ENCODE measurements around the gene PLAAT5. TPM values are rescaled to one million over a fixed set of nuclear protein-coding genes. Genes with fewer than 3 reads are reported as not detected.
"Not testable (repeated sequence)": the region's sequence is repeated elsewhere in the genome, so short reads cannot be mapped to it uniquely, and the experiment has no call there.

PLAAT5 gene
- total and polyA plus RNA-seq, 2 of the 8 experiments (the other 6 are each of a cell fraction or from before 2014, with no cell fraction given) = 16.0 to 18.7 TPM

- Histone ChIP-seq H3K27ac (ENCODE audit: low read depth, low read length) (peak overlapping the region; percentile 89; the same call in 1 of the 2 replicates), H3K18ac (ENCODE audit: extremely low read depth, low read length) (peak overlapping the region; percentile 97; the same call in 1 of the 2 replicates), H3K4me1 (replicated peaks in 1 of 4; ENCODE audit: control insufficient read depth in 3 of 4, insufficient read depth in 4 of 4, low read length in 3 of 4) (peaks cover 16 to 31% (median 30%) of the 10 kb centered on the region in 4 experiments; a peak in 6 of 7 replicates), H2BK120ac (replicated peaks; ENCODE audit: low read depth, low read length) (peak overlapping the region; percentile 99), H2BK5ac (ENCODE audit: low read depth, low read length) (peak overlapping the region; percentile 58), H2BK12ac (ENCODE audit: low read depth, low read length) (peak overlapping the region; percentile 97; the same call in 1 of the 2 replicates), H4K5ac (ENCODE audit: insufficient read length, low read depth, low read length) (peak overlapping the region; percentile 63), H3K4me2 (ENCODE audit: insufficient read depth in 1 of 2, low read depth in 2 of 2, low read length in 2 of 2) (peak overlapping the region; percentile 54 to 56), H3K4me3 (ENCODE audit: extremely low read depth in 1 of 4, insufficient read depth in 2 of 4, low read depth in 3 of 4, low read length in 4 of 4) (peak overlapping the region in 2 of 4 experiments; percentile 22 to 41; a peak in 3 of 8 replicates)
- not testable (repeated sequence) for FAIRE-seq; H3K14ac ChIP-seq (ENCODE audit: insufficient read length); H3K23me2 ChIP-seq (ENCODE audit: low read depth, low read length); H3K36me3 ChIP-seq (ENCODE audit: control insufficient read depth in 2 of 4, insufficient read depth in 4 of 4, low read length in 3 of 4); H3K27me3 ChIP-seq (replicated peaks in 1 of 4; ENCODE audit: control insufficient read depth in 3 of 4, extremely low read depth in 1 of 4, insufficient read depth in 3 of 4, low read length in 3 of 4); H3K23ac ChIP-seq (ENCODE audit: insufficient read length); H3K56ac ChIP-seq (replicated peaks; ENCODE audit: insufficient read length, low read depth, low read length); H2BK15ac ChIP-seq (ENCODE audit: low read length); H3K9me3 ChIP-seq (ENCODE audit: insufficient read depth in 2 of 2, low read depth in 1 of 2, low read length in 1 of 2); H3K79me1 ChIP-seq (ENCODE audit: low read depth, low read length); H3K79me2 ChIP-seq (ENCODE audit: control insufficient read depth in 1 of 2, insufficient read depth in 2 of 2, low read length in 2 of 2); H4K20me1 ChIP-seq (replicated peaks in 1 of 2; ENCODE audit: control insufficient read depth in 1 of 2, insufficient read depth in 2 of 2, low read length in 2 of 2); H2BK20ac ChIP-seq (ENCODE audit: low read length); H4K91ac ChIP-seq (replicated peaks; ENCODE audit: insufficient read length, low read length); H2AFZ ChIP-seq (ENCODE audit: low read length); H2AK5ac ChIP-seq (ENCODE audit: low read depth, low read length); H4K8ac ChIP-seq (ENCODE audit: extremely low read depth, insufficient read depth, low read length); DNase-seq (ENCODE audit: low read depth in 1 of 2, low spot score in 2 of 2); H3K9ac ChIP-seq (replicated peaks in 1 of 4; ENCODE audit: extremely low read depth in 1 of 4, low read depth in 3 of 4, low read length in 3 of 4); H3K4ac ChIP-seq (replicated peaks; ENCODE audit: insufficient read length, low read depth, low read length)
- POLR2A ChIA-PET (ENCODE audit: partially characterized antibody) = interaction anchor here (0.6 to 2.2 kb wide), 14 partner anchors 8 to 688 kb away, joined by 3 to 17 read pairs (median 4); partner anchors contain the start of genes LGALS12 and PLAAT5
- CTCF ChIA-PET (ENCODE audit: partially characterized antibody) = interaction anchor here (0.6 to 1.8 kb wide), 3 partner anchors 18 to 110 kb away, joined by 3 to 10 read pairs (median 4); no protein-coding TSS in a partner anchor
- 11% methylated on average over 6 of the region's 6 CpGs; no CpG with 5 or more reads in 1 of the 2 experiments for WGBS, 2 experiments (ENCODE audit: extremely low coverage in 1 of 2, insufficient coverage in 1 of 2, insufficient read length in 1 of 2, insufficient replicate concordance in 2 of 2, low coverage in 1 of 2, low lambda C conversion rate in 2 of 2, missing lambda C conversion rate in 1 of 2)
- TF ChIP-seq POLR2A (IDR thresholded peaks at IDR 0.05; ENCODE audit: control extremely low read depth in 1 of 2, low read depth in 2 of 2, low read length in 2 of 2) (peak in 1 of 2 experiments; percentile 23; a peak in 1 of 3 replicates), YY1 (IDR thresholded peaks at IDR 0.05; ENCODE audit: low read depth, low read length) (0 out of 2 replicates have a peak, but pooled peaks have one; percentile 36)
Observed at GRCh38 chr11:63529373-63529772, 38.4 kb upstream of the PLAAT5 start.
